BE2C (cell line): ENCODE data around the gene RBMS1.
A peak's percentile ranks its signal among the peaks of the same experiment; 100 is the strongest.

Experiments used
- DNase-seq: peaks from one replicate; pipeline ENCODE4 v3.0.0-alpha.2; 2020
- H3K27me3 ChIP-seq: fragments of 250-450 bp; sonication (Bioruptor Pico); 2 replicates; pipeline ENCODE4 v1.5.1; 2020; ENCODE audit warnings: mild to moderate bottlenecking
- H3K36me3 ChIP-seq: fragments of 250-450 bp; sonication (Bioruptor Pico); 2 replicates; pipeline ENCODE4 v1.5.1; 2020; ENCODE audit warnings: mild to moderate bottlenecking
- H3K4me1 ChIP-seq: fragments of 250-450 bp; sonication (Bioruptor Pico); 2 replicates; pipeline ENCODE4 v1.5.1; 2020
- H3K4me3 ChIP-seq: 2 replicates; pipeline ENCODE4 v1.5.1; 2011; ENCODE audit warnings: low read depth, low read length
- H3K9me3 ChIP-seq: fragments of 250-450 bp; sonication (Bioruptor Pico); 2 replicates; pipeline ENCODE4 v1.5.1; 2020
- TF ChIP-seq, protein P1 (sequence below): IDR thresholded peaks from 2 replicates; pipeline ENCODE4 v1.5.1; 2012; ENCODE audit warnings: mild to moderate bottlenecking, low read depth, low read length

Gene RBMS1

DNA sequence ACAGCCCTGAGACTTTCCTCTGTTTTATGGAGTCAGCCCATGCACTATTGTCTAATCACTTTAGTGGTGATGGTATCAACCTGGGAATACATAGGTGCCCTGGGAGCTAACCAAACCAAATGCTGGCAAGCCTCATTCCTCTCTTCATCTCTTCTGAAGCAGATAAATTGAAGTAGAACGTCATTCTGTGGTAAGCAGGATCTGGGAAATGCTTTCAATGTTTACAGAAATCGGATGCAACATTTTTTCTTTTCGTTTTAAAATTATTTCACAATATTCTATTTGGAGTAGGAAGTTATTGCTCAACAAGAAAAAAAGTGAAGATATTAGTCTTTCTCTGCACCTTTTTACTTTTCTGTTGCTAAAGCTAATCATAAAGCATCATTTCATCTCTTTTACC is 114.2 kb downstream of the RBMS1 start:
- Histone ChIP-seq H3K27me3 (no peaks in the 10 kb centered on the region), H3K9me3 (no peaks in the 10 kb centered on the region), H3K36me3 (no peaks in the 10 kb centered on the region), H3K4me1 (peaks cover 8% of the 10 kb centered on the region), H3K4me3 (no peak overlapping the region)
- TF ChIP-seq, protein P1, sequence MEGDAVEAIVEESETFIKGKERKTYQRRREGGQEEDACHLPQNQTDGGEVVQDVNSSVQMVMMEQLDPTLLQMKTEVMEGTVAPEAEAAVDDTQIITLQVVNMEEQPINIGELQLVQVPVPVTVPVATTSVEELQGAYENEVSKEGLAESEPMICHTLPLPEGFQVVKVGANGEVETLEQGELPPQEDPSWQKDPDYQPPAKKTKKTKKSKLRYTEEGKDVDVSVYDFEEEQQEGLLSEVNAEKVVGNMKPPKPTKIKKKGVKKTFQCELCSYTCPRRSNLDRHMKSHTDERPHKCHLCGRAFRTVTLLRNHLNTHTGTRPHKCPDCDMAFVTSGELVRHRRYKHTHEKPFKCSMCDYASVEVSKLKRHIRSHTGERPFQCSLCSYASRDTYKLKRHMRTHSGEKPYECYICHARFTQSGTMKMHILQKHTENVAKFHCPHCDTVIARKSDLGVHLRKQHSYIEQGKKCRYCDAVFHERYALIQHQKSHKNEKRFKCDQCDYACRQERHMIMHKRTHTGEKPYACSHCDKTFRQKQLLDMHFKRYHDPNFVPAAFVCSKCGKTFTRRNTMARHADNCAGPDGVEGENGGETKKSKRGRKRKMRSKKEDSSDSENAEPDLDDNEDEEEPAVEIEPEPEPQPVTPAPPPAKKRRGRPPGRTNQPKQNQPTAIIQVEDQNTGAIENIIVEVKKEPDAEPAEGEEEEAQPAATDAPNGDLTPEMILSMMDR: no peak
- DNase-seq: no peak

GRCh38 chr2:160377204-160377995 is 116.2 kb downstream of the RBMS1 start:
- no peaks in the 10 kb centered on the region for H3K9me3 ChIP-seq
- no peak for DNase-seq
- no peaks in the 10 kb centered on the region for H3K27me3 ChIP-seq
- H3K36me3 ChIP-seq: no peaks in the 10 kb centered on the region
- peaks cover 13% of the 10 kb centered on the region for H3K4me1 ChIP-seq
- no peak overlapping the region for H3K4me3 ChIP-seq
- TF ChIP-seq, protein P1: peak; percentile 35

DNA sequence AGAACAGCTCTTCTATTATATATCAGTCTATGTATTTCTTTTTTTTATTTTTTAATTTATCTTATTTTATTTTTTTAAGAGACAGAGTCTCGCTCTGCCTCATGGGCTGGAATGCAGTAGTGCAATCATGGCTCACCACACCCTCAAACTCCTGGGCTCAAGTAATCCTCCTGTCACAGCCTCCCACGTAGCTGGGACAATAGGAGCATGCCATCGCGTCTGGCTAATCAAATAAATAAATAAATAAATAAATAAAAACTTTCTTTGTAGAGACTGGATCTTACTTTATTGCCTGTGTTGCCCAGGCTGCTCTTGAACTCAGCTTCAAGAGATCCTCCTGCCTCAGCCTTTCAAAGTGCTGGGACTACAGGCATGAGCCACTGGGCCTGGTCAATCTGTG is 117.0 kb downstream of the RBMS1 start:
- H3K36me3 ChIP-seq: no peaks in the 10 kb centered on the region
- H3K4me3 ChIP-seq: no peak overlapping the region
- no peak for DNase-seq
- no peaks in the 10 kb centered on the region for H3K9me3 ChIP-seq
- peaks cover 13% of the 10 kb centered on the region for H3K4me1 ChIP-seq
- TF ChIP-seq, protein P1: no peak
- H3K27me3 ChIP-seq: no peaks in the 10 kb centered on the region

GRCh38 chr2:160375802-160376469 is 117.7 kb downstream of the RBMS1 start:
- Histone ChIP-seq H3K4me1 (peaks cover 19% of the 10 kb centered on the region), H3K36me3 (no peaks in the 10 kb centered on the region), H3K4me3 (no peak overlapping the region), H3K9me3 (no peaks in the 10 kb centered on the region), H3K27me3 (no peaks in the 10 kb centered on the region)
- TF ChIP-seq, protein P1: no peak
- DNase-seq: no peak

- Histone ChIP-seq H3K9me3 (no peaks in the 10 kb centered on the region), H3K4me3 (no peak overlapping the region), H3K27me3 (no peaks in the 10 kb centered on the region), H3K36me3 (no peaks in the 10 kb centered on the region), H3K4me1 (peaks cover 17% of the 10 kb centered on the region)
- DNase-seq: no peak
- TF ChIP-seq, protein P1: no peak
Measured at GRCh38 chr2:160375037-160375436, 118.6 kb downstream of the RBMS1 start.

DNA sequence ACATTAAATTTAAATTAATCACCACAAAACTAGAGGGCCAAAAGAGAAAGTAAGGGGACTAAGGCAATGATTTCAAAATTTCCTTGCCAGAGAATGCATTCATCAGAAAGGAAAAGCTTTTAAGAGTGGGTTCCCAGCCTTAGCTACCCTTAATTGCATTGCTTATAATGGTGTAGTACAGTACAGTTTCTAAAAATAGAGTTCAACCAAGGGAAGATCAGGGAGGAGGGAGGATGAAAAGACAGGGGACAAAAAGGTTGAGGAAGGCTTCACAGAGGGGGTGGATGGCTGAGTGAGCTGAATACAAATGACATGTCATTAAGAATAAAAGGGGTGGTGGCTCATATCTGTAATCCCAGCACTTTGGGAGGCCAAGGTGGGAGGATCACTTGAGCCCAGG is 119.9 kb downstream of the RBMS1 start:
- Histone ChIP-seq H3K36me3 (no peaks in the 10 kb centered on the region), H3K27me3 (no peaks in the 10 kb centered on the region), H3K9me3 (no peaks in the 10 kb centered on the region), H3K4me1 (peaks cover 15% of the 10 kb centered on the region; the same call in 1 of the 2 replicates), H3K4me3 (no peak overlapping the region)
- DNase-seq: no peak
- TF ChIP-seq, protein P1: no peak
